GM18505 (cell line): Measurements from ENCODE around the gene NR2F2.
"Not testable (repeated sequence)": the region's sequence is repeated elsewhere in the genome, so short reads cannot be mapped to it uniquely, and the experiment has no call there.

Source experiments
- ATAC-seq: cut with Tn5 transposase; IDR thresholded peaks from one replicate; pipeline ENCODE4 v1.9.1; 2021; ENCODE audit not compliant: unreplicated experiment
- POLR2A ChIP-seq: IDR thresholded peaks from 4 replicates; pipeline ENCODE4 v1.6.1; 2011; ENCODE audit warnings: borderline replicate concordance; ENCODE audit not compliant: insufficient read depth, insufficient read length; ENCODE audit errors: extremely low read depth

Gene NR2F2

GRCh38 chr15:96374499-96374898, 44.0 kb downstream of the NR2F2 start:
- no peak for TF ChIP-seq POLR2A
- no peak for ATAC-seq

- not testable (repeated sequence) for ATAC-seq
These were observed 49.1 kb downstream of the NR2F2 start for GRCh38 chr15:96379592-96379991.

GRCh38 chr15:96381463-96381862, 51.0 kb downstream of the NR2F2 start:
- no peak for TF ChIP-seq POLR2A
- ATAC-seq, result no peak

- no peak for ATAC-seq
- TF ChIP-seq POLR2A, result no peak
These were observed 54.7 kb downstream of the NR2F2 start for GRCh38 chr15:96385195-96385594.

- TF ChIP-seq POLR2A, result no peak
- ATAC-seq, result no peak
These were observed 58.2 kb downstream of the NR2F2 start for GRCh38 chr15:96388673-96389072.
